Transverse colon (tissue), 4 donors: ENCODE results near the gene OLFML2B. TPM values are rescaled to one million over a fixed set of nuclear protein-coding genes. Genes with fewer than 3 reads are reported as not detected.

Experiments used
- DNase-seq: peaks from one replicate; pipeline ENCODE4 v3.0.0-alpha.2; 2019
- H3K27ac ChIP-seq, 4 donors: fragments of 200-600 bp; sonication (generic); 2 replicates each; pipeline ENCODE4 v1.5.1; 2016 to 2018; ENCODE audit warnings: inconsistent platforms in 4 of 4
- H3K27me3 ChIP-seq: fragments of 200-600 bp; sonication (generic); 2 replicates; pipeline ENCODE4 v1.5.1; 2017; ENCODE audit warnings: inconsistent platforms
- H3K36me3 ChIP-seq, 4 donors: fragments of 200-600 bp; sonication (generic); 2 replicates each; pipeline ENCODE4 v1.5.1; 2017 to 2019; ENCODE audit warnings: inconsistent platforms in 4 of 4
- H3K4me1 ChIP-seq, 4 donors: fragments of 200-600 bp; sonication (generic); 2 replicates each; pipeline ENCODE4 v1.5.1; 2017 to 2020; ENCODE audit warnings: inconsistent platforms in 4 of 4
- H3K4me3 ChIP-seq, 4 donors: fragments of 200-600 bp; sonication (generic); 1 replicate in 1 of 4; 2 replicates in 3 of 4; pipeline versions ENCODE4 v1.5.1 to v1.6.1; 2017 to 2019; ENCODE audit warnings: inconsistent platforms in 4 of 4
- H3K9me3 ChIP-seq, 2 donors: fragments of 200-600 bp; sonication (generic); 2 replicates each; pipeline ENCODE4 v1.5.1; 2017 to 2019; ENCODE audit warnings: inconsistent platforms in 2 of 2
- CTCF ChIP-seq, 5 experiments: fragments of 200-600 bp in 3 of 5; fragments of 450-650 bp in 2 of 5; sonication (generic) in 3 of 5; IDR thresholded peaks; 1 replicate in 2 of 5; 2 replicates in 3 of 5; pipeline ENCODE4 v1.5.1; 2016 to 2017; ENCODE audit warnings: antibody characterized with exemption in 5 of 5, inconsistent platforms in 3 of 5, mild to moderate bottlenecking in 2 of 5, moderate library complexity in 1 of 5
- EP300 ChIP-seq: sonication (generic); formaldehyde crosslinking; IDR thresholded peaks from one replicate; pipeline ENCODE4 v1.6.1; 2017; ENCODE audit warnings: antibody characterized with exemption, low read depth
- POLR2A ChIP-seq: fragments of 450-650 bp; IDR thresholded peaks from one replicate; pipeline ENCODE4 v1.6.1; 2016; ENCODE audit warnings: antibody characterized with exemption, mild to moderate bottlenecking, moderate library complexity
- POLR2AphosphoS5 ChIP-seq, 3 donors: sonication (generic); formaldehyde crosslinking; IDR thresholded peaks; one replicate each; pipeline ENCODE4 v1.6.1; 2016; ENCODE audit warnings: antibody characterized with exemption in 3 of 3
- WGBS, 2 donors: methylation state at CpG; one replicate each; pipeline ENCODE4 v1.1.5; 2018; ENCODE audit warnings: low coverage in 1 of 2; 5-methylcytosine and 5-hydroxymethylcytosine counted together
- in situ Hi-C, 4 donors: fragments of 200-750 bp; cut with MboI; loops; one replicate each; pipeline versions ENCODE4 v1.15.0 to v1.15.1; 2017; ENCODE audit warnings: low sequenced_read_pairs in 3 of 4, low pct_ligation_motif_present in 1 of 4, low pct_unique_long_range_greater_than_20kb in 1 of 4
- intact Hi-C: fragments of 100-400 bp; cut with DNase I; formaldehyde crosslinking; loops from one replicate; pipeline ENCODE4 v1.15.1; 2023; ENCODE audit warnings: low total_unique reads
- total RNA-seq, 4 donors: library from RNA; depleted of rRNA; stranded (reverse); fragments of >200 nt; gene quantifications; one replicate each; pipeline ENCODE4 v1.1.0, GENCODE V29; 2016

Gene OLFML2B
- total RNA-seq, 4 donors from 2014 or later: 1.6 to 5.2 (median 3.7) TPM

- Histone ChIP-seq H3K27ac (peak overlapping the region in 1 of 4 donors; percentile 26), H3K27me3 (no peaks in the 10 kb centered on the region), H3K9me3 (no peaks in the 10 kb centered on the region), H3K4me3 (no peak overlapping the region), H3K4me1 (peaks cover 6 to 22% (median 12%) of the 10 kb centered on the region in 4 donors), H3K36me3 (no peaks in the 10 kb centered on the region)
- TF ChIP-seq POLR2AphosphoS5 (IDR thresholded peaks at IDR 0.05): no peak
- TF ChIP-seq POLR2A: no peak
- no peak for TF ChIP-seq CTCF (IDR thresholded peaks at IDR 0.05)
- TF ChIP-seq EP300: no peak
- DNase-seq: no peak
- 51 to 58% methylated on average over 4 of the region's 4 CpGs for WGBS, 2 donors
- in situ Hi-C loops (no loop called here), intact Hi-C loops (no loop called here)
Observed at GRCh38 chr1:161948435-161948834, 75.2 kb downstream of the OLFML2B start.

GRCh38 chr1:161946071-161946987 lies 77.3 kb downstream of the OLFML2B start:
- no peak for DNase-seq
- Histone ChIP-seq H3K27ac (no peak overlapping the region), H3K27me3 (no peaks in the 10 kb centered on the region), H3K4me1 (peaks cover 6 to 21% (median 12%) of the 10 kb centered on the region in 4 donors), H3K9me3 (no peaks in the 10 kb centered on the region), H3K36me3 (no peaks in the 10 kb centered on the region), H3K4me3 (no peak overlapping the region)
- no peak for TF ChIP-seq POLR2AphosphoS5 (IDR thresholded peaks at IDR 0.05)
- intact Hi-C loops (no loop called here), in situ Hi-C loops (no loop called here)
- WGBS, 2 donors: 94 to 96% methylated on average over 1 to 5 of the region's 5 CpGs

- no peak for TF ChIP-seq POLR2A
- no peak for TF ChIP-seq POLR2AphosphoS5 (IDR thresholded peaks at IDR 0.05)
- TF ChIP-seq CTCF (IDR thresholded peaks at IDR 0.05): no peak
- no peak for TF ChIP-seq EP300
- no peak for DNase-seq
- Histone ChIP-seq H3K9me3 (no peaks in the 10 kb centered on the region), H3K4me1 (peaks cover 6 to 23% (median 14%) of the 10 kb centered on the region in 4 donors), H3K36me3 (no peaks in the 10 kb centered on the region), H3K27ac (no peak overlapping the region), H3K4me3 (no peak overlapping the region), H3K27me3 (no peaks in the 10 kb centered on the region)
- 89 to 92% methylated on average over 3 of the region's 3 CpGs for WGBS, 2 donors
- in situ Hi-C loops (no loop called here), intact Hi-C loops (no loop called here)
Observed at GRCh38 chr1:161945306-161946060, 78.2 kb downstream of the OLFML2B start.

GRCh38 chr1:161944381-161944780 lies 79.3 kb downstream of the OLFML2B start:
- no peak overlapping the region for H3K27ac ChIP-seq
- no peak for DNase-seq
- no peaks in the 10 kb centered on the region for H3K9me3 ChIP-seq
- in situ Hi-C loops (no loop called here), intact Hi-C loops (no loop called here)
- peaks cover under 1 to 18% (median 7%) of the 10 kb centered on the region in 4 donors for H3K4me1 ChIP-seq
- no peaks in the 10 kb centered on the region for H3K27me3 ChIP-seq
- WGBS, 2 donors: 98 to 100% methylated on average over 2 of the region's 2 CpGs
- H3K36me3 ChIP-seq: no peaks in the 10 kb centered on the region
- TF ChIP-seq POLR2AphosphoS5 (IDR thresholded peaks at IDR 0.05) (no peak), CTCF (IDR thresholded peaks at IDR 0.05) (no peak), EP300 (no peak), POLR2A (no peak)
- H3K4me3 ChIP-seq: no peak overlapping the region
